Effector CD4-positive, alpha-beta T cell (primary cell): Measurements from ENCODE around the gene ADH7.
"Not testable (repeated sequence)": the region's sequence is repeated elsewhere in the genome, so short reads cannot be mapped to it uniquely, and the experiment has no call there.

ENCODE experiments used
- DNase-seq: peaks from one replicate; pipeline ENCODE4 v3.0.0-alpha.2; 2020

Gene ADH7

GRCh38 chr4:99377341-99377740 is 57.8 kb downstream of the ADH7 start:
- not testable (repeated sequence) for DNase-seq

- DNase-seq: not testable (repeated sequence)
Measured at GRCh38 chr4:99372464-99372863, 62.7 kb downstream of the ADH7 start.

- DNase-seq: not testable (repeated sequence)
Measured at GRCh38 chr4:99367817-99368216, 67.3 kb downstream of the ADH7 start.

- DNase-seq: no peak
Measured at GRCh38 chr4:99366491-99366890, 68.7 kb downstream of the ADH7 start.

- no peak for DNase-seq
Measured at GRCh38 chr4:99362768-99363167, 72.4 kb downstream of the ADH7 start.
